Stimulated activated CD4-positive, alpha-beta T cell treated with anti-CD3 and anti-CD28 coated beads, TNF-alpha, amount 100 ng/mL, for 48 hours (primary cell): ENCODE measurements around the gene ASIC4.

Experiments
- DNase-seq, 3 donors: peaks; one replicate each; pipeline ENCODE4 v3.0.0-alpha.2; 2020; ENCODE audit warnings: low read depth in 3 of 3

Gene ASIC4

GRCh38 chr2:219551441-219552381 is 37.4 kb downstream of the ASIC4 start:
- DNase-seq, result no peak

- DNase-seq, result peak; percentile 52 to 85 (median 61)
Measured at GRCh38 chr2:219552382-219553167, 38.3 kb downstream of the ASIC4 start.

- DNase-seq, result no peak
Measured at GRCh38 chr2:219553168-219553417, 38.8 kb downstream of the ASIC4 start.

- DNase-seq, result no peak
Measured at GRCh38 chr2:219553463-219553963, 39.2 kb downstream of the ASIC4 start.

GRCh38 chr2:219554350-219554749 is 40.1 kb downstream of the ASIC4 start:
- no peak for DNase-seq

GRCh38 chr2:219555956-219556355 is 41.7 kb downstream of the ASIC4 start:
- no peak for DNase-seq

GRCh38 chr2:219556413-219556812 is 42.1 kb downstream of the ASIC4 start:
- no peak for DNase-seq

- DNase-seq, result no peak
Measured at GRCh38 chr2:219557320-219557719, 43.0 kb downstream of the ASIC4 start.

- no peak for DNase-seq
Measured at GRCh38 chr2:219557791-219558785, 43.8 kb downstream of the ASIC4 start.

GRCh38 chr2:219559156-219559915 is 45.1 kb downstream of the ASIC4 start:
- no peak for DNase-seq

- DNase-seq, result no peak
Measured at GRCh38 chr2:219560037-219560892, 46.0 kb downstream of the ASIC4 start.

- no peak for DNase-seq
Measured at GRCh38 chr2:219560893-219561178, 46.6 kb downstream of the ASIC4 start.

GRCh38 chr2:219561179-219562048 is 47.1 kb downstream of the ASIC4 start:
- DNase-seq, result no peak

GRCh38 chr2:219562049-219563020 is 48.1 kb downstream of the ASIC4 start:
- no peak for DNase-seq

- no peak for DNase-seq
Measured at GRCh38 chr2:219563271-219563928, 49.1 kb downstream of the ASIC4 start.

GRCh38 chr2:219565130-219566080 is 51.1 kb downstream of the ASIC4 start:
- no peak for DNase-seq
